ENCODE measurements around the gene RTTN. TPM values are rescaled to one million over a fixed set of nuclear protein-coding genes. Genes with fewer than 3 reads are reported as not detected.

The RTTN gene
- total and polyA plus RNA-seq, 10 of the 15 experiments (the other 5 are each of a cell fraction or from before 2014, with no cell fraction given) = 9.4 to 36.6 (median 15.7) TPM

DNA sequence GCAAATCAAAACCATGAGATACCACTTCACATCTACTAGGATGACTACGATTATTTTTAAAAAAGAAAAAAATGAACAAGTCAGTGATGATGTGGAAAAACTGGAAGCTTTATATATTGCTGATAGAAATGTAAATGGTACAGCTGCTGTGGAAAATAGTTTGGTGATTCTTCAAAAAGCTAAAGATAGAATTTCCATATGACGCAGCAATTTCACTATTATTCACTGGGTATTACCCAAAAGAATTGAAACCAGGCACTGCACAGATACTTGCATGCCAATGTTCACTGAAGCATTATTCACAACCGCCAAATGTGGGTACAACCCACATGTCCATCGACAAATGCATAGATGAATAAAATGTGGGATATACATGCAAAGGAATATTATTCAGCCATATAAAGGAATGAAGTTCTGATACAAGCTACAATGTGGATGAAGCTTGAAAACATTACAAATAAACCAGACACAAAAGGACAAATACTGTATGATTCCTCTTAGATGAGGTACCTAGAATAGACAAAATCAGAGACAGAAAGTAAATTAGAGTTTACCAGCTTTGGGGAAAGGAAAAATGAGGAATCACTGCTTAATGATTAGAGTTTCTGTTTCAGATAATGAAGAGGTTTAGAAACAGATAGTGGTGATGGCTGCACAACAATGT, 11.1 kb downstream of the RTTN start (continued):
- TF ChIP-seq, protein P1, sequence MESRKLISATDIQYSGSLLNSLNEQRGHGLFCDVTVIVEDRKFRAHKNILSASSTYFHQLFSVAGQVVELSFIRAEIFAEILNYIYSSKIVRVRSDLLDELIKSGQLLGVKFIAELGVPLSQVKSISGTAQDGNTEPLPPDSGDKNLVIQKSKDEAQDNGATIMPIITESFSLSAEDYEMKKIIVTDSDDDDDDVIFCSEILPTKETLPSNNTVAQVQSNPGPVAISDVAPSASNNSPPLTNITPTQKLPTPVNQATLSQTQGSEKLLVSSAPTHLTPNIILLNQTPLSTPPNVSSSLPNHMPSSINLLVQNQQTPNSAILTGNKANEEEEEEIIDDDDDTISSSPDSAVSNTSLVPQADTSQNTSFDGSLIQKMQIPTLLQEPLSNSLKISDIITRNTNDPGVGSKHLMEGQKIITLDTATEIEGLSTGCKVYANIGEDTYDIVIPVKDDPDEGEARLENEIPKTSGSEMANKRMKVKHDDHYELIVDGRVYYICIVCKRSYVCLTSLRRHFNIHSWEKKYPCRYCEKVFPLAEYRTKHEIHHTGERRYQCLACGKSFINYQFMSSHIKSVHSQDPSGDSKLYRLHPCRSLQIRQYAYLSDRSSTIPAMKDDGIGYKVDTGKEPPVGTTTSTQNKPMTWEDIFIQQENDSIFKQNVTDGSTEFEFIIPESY (IDR thresholded peaks at IDR 0.05) = no peak
- TF ChIP-seq, protein P2, sequence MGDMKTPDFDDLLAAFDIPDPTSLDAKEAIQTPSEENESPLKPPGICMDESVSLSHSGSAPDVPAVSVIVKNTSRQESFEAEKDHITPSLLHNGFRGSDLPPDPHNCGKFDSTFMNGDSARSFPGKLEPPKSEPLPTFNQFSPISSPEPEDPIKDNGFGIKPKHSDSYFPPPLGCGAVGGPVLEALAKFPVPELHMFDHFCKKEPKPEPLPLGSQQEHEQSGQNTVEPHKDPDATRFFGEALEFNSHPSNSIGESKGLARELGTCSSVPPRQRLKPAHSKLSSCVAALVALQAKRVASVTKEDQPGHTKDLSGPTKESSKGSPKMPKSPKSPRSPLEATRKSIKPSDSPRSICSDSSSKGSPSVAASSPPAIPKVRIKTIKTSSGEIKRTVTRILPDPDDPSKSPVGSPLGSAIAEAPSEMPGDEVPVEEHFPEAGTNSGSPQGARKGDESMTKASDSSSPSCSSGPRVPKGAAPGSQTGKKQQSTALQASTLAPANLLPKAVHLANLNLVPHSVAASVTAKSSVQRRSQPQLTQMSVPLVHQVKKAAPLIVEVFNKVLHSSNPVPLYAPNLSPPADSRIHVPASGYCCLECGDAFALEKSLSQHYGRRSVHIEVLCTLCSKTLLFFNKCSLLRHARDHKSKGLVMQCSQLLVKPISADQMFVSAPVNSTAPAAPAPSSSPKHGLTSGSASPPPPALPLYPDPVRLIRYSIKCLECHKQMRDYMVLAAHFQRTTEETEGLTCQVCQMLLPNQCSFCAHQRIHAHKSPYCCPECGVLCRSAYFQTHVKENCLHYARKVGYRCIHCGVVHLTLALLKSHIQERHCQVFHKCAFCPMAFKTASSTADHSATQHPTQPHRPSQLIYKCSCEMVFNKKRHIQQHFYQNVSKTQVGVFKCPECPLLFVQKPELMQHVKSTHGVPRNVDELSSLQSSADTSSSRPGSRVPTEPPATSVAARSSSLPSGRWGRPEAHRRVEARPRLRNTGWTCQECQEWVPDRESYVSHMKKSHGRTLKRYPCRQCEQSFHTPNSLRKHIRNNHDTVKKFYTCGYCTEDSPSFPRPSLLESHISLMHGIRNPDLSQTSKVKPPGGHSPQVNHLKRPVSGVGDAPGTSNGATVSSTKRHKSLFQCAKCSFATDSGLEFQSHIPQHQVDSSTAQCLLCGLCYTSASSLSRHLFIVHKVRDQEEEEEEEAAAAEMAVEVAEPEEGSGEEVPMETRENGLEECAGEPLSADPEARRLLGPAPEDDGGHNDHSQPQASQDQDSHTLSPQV (IDR thresholded peaks at IDR 0.05) = no peak

DNA sequence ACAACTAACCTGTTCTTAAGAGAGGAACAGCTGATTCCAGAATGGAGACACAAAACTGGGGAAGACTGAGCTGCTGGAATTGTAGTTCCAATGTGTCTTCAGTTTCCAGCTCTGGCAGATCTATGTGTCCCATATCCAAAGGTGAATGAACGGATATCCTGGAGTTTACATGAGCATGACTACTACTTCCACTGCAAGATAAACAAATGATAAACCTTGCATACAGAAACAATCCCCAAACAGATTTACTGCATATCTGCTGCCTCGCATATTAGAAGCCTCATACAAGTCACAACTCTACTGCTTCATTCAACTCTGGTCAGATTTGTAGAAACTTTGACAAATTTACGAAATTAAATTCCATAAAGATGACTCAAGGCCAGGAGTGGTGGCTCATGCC, 15.0 kb downstream of the RTTN start:
- H3K9ac ChIP-seq (ENCODE audit: control insufficient read depth, insufficient read depth, low read length) = no peak overlapping the region
- H3K27me3 ChIP-seq (replicated peaks in 1 of 2; ENCODE audit: control insufficient read depth in 2 of 2, insufficient read depth in 2 of 2, low read length in 1 of 2) = no peaks in the 10 kb centered on the region
- no peak overlapping the region for H2AFZ ChIP-seq (ENCODE audit: control insufficient read depth, low read depth, low read length)
- peaks cover 9% of the 10 kb centered on the region for H3K79me2 ChIP-seq (ENCODE audit: control insufficient read depth, insufficient read depth, low read length)
- FAIRE-seq = no peak
- peaks cover 0 to 5% of the 10 kb centered on the region in 2 experiments; a peak in 1 of 4 replicates for H3K36me3 ChIP-seq (ENCODE audit: control insufficient read depth in 2 of 2, insufficient read depth in 2 of 2, low read length in 1 of 2)
- H3K4me1 ChIP-seq (ENCODE audit: control insufficient read depth, insufficient read depth, low read length) = peaks cover 27% of the 10 kb centered on the region
- no peaks in the 10 kb centered on the region; the same call in 1 of the 3 replicates for H3K9me3 ChIP-seq (replicated peaks; ENCODE audit: control insufficient read depth, insufficient read depth, low read length)
- CTCF ChIA-PET = interaction anchor here (2.1 kb wide), 1 partner anchor 243 kb away, joined by 6 read pairs; no protein-coding TSS in a partner anchor
- WGBS (ENCODE audit: insufficient coverage, insufficient replicate concordance, low lambda C conversion rate, missing lambda C conversion rate) = 98% methylated on average over 3 of the region's 3 CpGs
- no peak for TF ChIP-seq TCF7 (IDR thresholded peaks at IDR 0.05; ENCODE audit: borderline replicate concordance)
- TF ChIP-seq KAT2A (conservative IDR thresholded peaks at IDR 0.05; ENCODE audit: control insufficient read depth, low read depth, low read length) = no peak
- no peak for TF ChIP-seq POU2F2 (IDR thresholded peaks at IDR 0.05; ENCODE audit: borderline replicate concordance, low read depth, low read length)
- TF ChIP-seq CHD1 (IDR thresholded peaks at IDR 0.05; ENCODE audit: low read depth, low read length) = no peak
- no peak for TF ChIP-seq SMAD5 (IDR thresholded peaks at IDR 0.05; ENCODE audit: low read depth)
- ATAC-seq = no peak
- no peak overlapping the region for H3K4me3 ChIP-seq
- intact Hi-C loops (cut with micrococcal nuclease; ENCODE audit: unreplicated experiment) = loop anchor here (5.0 kb wide), 2 partner anchors 68 to 293 kb away; no protein-coding TSS in a partner anchor
- SMC1A ChIA-PET (ENCODE audit: uncharacterized antibody, unreplicated experiment) = interaction anchor here (1.6 to 1.8 kb wide), 2 partner anchors 19 to 21 kb away, joined by 5 to 6 read pairs; no protein-coding TSS in a partner anchor
- DNase-seq (ENCODE audit: low read depth, low spot score) = no peak
- in situ Hi-C loops (cut with MboI) = no loop called here
- H4K20me1 ChIP-seq (ENCODE audit: control insufficient read depth, insufficient read depth) = no peaks in the 10 kb centered on the region
- no peak overlapping the region for H3K4me2 ChIP-seq (ENCODE audit: control insufficient read depth, insufficient read depth)
- RAD21 ChIA-PET (ENCODE audit: unreplicated experiment) = no interaction called here
- POLR2A ChIA-PET = interaction anchor here (0.7 kb wide), 1 partner anchor 25 kb away, joined by 3 read pairs; no protein-coding TSS in a partner anchor
- no peak overlapping the region for H3K27ac ChIP-seq (ENCODE audit: control insufficient read depth, insufficient read depth)
- no TSS peak for BruUV-seq (replicated peaks)
